Upper lobe of left lung (tissue), 4 donors: ENCODE data around the gene NCLN.

Source experiments
- EP300 ChIP-seq, 4 donors: sonication (generic); formaldehyde crosslinking; IDR thresholded peaks; one replicate each; pipeline ENCODE4 v1.5.1; 2017; ENCODE audit warnings: antibody characterized with exemption in 4 of 4, control low read depth in 2 of 4
- POLR2A ChIP-seq, 4 donors: fragments of 450-650 bp; IDR thresholded peaks; one replicate each; pipeline ENCODE4 v1.5.1; 2016 to 2017; ENCODE audit warnings: antibody characterized with exemption in 4 of 4, mild to moderate bottlenecking in 2 of 4
- POLR2AphosphoS5 ChIP-seq, 2 donors: sonication (generic); formaldehyde crosslinking; IDR thresholded peaks; one replicate each; pipeline ENCODE4 v1.5.1; 2017; ENCODE audit warnings: antibody characterized with exemption in 2 of 2
- TF ChIP-seq, protein P1 (sequence below), 6 experiments: fragments of 450-650 bp in 4 of 6; fragments of 200-600 bp in 2 of 6; sonication (generic) in 2 of 6; IDR thresholded peaks; one replicate each; pipeline ENCODE4 v1.5.1; 2016 to 2019; ENCODE audit warnings: antibody characterized with exemption in 6 of 6

DNA sequence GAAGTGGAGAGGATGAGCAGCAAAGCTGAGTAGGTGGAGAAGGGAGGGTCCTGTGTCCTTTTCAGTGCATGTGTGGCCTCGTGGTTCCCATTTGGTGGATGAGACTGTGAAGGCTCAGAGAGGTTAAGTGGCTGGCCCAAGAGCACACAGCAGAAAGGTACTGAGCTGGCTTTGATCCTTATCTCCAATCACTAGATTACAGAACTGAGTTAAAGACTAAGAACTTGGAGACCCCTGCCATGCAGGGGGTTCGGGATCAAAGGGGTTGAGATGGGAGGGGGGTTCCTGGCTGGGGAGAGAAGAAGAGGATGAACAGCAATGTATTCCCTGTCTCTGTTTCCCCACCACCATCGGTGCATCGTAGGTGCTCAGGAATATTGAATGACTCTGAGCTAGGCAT, 50.5 kb downstream of the NCLN start:
- TF ChIP-seq, protein P1, sequence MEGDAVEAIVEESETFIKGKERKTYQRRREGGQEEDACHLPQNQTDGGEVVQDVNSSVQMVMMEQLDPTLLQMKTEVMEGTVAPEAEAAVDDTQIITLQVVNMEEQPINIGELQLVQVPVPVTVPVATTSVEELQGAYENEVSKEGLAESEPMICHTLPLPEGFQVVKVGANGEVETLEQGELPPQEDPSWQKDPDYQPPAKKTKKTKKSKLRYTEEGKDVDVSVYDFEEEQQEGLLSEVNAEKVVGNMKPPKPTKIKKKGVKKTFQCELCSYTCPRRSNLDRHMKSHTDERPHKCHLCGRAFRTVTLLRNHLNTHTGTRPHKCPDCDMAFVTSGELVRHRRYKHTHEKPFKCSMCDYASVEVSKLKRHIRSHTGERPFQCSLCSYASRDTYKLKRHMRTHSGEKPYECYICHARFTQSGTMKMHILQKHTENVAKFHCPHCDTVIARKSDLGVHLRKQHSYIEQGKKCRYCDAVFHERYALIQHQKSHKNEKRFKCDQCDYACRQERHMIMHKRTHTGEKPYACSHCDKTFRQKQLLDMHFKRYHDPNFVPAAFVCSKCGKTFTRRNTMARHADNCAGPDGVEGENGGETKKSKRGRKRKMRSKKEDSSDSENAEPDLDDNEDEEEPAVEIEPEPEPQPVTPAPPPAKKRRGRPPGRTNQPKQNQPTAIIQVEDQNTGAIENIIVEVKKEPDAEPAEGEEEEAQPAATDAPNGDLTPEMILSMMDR (IDR thresholded peaks at IDR 0.05), result no peak
- TF ChIP-seq POLR2A (IDR thresholded peaks at IDR 0.05), result no peak
- no peak for TF ChIP-seq EP300 (IDR thresholded peaks at IDR 0.05)
- no peak for TF ChIP-seq POLR2AphosphoS5 (IDR thresholded peaks at IDR 0.05)
